ENCODE data around the gene PKP3.

Gene PKP3

DNA sequence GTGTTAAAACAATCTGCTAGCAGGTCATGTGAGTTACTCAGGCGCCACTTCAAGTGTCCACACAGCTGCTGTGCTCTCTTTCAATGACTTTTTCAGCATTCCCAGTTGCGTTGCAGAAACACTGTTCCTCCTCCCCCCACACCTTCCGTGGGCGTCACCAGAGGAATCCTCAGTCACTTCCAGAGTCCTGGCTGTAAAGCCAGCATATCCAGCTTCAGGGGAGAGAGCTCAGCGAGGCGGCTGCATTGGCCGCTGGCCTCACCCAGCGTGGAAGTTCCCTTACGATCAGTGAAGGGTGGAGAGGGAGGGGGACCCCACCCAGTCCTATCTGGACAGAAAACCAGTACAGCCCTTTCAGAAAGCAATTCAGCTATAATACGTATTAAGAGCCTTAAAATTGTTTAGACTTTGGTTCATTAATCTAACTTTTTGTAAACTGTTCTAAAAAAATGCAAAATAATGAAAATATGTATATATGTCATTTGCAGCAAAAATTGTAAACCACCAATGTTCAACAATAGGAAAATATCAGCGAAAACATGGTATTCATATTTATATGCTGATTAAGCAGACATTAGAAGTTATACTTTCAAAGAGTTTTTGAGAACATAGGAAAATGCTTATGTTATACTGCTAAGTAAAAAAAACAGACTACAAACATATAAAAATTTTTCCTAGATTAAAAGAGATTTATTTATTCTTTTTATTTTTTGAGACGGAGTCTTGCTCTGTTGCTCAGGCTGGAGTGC is 50.6 kb downstream of the PKP3 start:
- DNase-seq (ENCODE audit: low spot score), result no peak

DNA sequence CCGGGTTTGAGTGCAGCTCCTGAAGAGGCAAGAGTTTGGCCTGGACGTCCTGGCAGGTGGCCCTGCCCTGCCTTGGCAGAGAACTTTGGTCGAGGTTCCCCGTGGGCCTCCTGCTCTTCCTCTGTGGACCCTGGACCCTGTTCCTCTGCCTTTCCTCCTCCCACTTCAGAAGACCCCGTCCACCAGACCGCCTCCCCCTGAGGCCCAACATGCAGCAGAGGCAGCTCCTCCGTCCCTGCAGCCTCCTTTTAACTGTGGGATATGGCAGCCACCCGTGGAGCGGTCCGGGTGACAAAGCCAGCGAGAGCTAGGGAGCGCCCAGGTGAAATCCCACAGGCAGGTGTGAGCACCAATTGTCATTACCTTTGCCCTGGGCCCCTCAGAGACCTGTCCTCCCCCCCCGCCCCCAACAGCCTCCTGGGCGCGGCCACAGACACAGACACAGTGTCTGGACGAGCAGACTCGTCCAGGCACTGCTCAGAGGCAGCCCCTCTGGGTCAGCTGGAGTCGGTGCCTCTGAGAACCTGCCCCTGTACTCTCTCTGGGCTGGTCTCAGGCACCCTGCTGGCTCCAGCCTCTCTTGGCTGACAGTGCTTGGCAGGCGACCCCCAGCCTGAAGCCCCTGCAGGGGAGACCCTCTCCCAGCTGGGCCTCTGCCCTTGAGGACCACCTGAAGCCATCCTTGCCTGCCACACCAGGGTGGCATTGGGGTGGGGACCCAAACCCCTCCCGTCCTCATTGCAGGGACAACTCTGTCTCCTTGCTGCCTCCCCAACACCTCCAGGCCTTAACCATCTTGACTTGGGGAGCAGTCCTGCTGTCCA is 52.0 kb downstream of the PKP3 start:
- DNase-seq (ENCODE audit: low spot score), result no peak

DNA sequence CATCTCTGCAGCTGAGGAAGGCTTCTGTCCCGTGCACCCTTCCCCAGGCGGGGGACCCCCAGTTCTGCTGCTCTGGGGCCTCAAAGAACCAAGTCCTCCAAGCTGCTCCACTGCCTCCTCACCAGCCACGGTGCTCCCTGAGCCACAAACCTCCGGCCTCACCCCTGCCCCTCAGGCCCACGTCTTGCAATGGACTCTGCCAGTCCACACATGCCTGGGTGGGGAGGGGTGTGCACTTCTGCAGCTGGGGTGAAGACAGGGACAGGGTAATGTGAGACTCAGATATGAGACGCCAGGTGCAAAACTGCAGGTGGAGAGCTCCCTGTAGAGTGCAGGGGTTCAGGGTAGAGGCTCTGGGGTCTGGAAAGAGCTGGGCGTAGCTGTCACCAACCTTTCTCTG is 52.9 kb downstream of the PKP3 start:
- DNase-seq (ENCODE audit: low spot score), result no peak

DNA sequence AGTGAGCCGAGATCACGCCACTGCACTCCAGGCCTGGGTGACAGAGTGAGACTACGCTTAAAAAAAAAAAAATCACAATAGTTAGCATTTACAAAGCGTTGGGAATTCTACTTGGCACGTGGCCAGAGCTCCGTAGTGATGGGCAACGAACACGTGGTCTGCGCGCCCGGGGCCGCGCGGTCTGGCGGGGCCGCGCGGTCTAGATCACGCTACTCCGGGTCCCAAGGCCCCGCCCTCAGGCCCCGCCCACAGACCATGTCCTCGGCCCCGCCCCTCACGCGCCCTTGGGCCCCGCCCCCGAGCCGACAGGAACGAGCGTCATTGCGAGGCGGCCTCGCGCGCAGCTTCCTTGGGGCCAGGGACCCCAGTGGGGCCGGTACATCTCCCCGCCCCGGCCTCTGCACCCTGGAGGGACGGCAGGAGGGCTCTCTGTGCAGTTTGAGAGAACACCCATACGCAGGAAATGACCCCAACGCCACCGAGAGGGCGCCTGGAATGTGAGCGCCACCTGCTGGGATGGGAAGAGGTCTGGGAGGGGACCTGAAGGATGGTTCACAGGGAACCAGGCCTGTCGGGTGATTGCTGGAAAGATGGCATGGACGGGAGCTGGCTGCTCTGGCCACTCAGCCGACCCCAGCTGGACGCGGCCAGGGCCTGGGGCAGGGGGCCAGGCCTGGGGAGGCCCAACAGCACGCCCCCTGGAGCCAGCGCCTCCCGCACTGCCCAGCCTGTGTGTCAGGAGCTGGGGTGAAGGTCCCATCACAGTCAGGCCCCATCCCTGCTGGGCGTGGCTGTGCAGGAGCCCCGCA is 54.1 kb downstream of the PKP3 start:
- peak; percentile 90 for DNase-seq (ENCODE audit: low spot score)

DNA sequence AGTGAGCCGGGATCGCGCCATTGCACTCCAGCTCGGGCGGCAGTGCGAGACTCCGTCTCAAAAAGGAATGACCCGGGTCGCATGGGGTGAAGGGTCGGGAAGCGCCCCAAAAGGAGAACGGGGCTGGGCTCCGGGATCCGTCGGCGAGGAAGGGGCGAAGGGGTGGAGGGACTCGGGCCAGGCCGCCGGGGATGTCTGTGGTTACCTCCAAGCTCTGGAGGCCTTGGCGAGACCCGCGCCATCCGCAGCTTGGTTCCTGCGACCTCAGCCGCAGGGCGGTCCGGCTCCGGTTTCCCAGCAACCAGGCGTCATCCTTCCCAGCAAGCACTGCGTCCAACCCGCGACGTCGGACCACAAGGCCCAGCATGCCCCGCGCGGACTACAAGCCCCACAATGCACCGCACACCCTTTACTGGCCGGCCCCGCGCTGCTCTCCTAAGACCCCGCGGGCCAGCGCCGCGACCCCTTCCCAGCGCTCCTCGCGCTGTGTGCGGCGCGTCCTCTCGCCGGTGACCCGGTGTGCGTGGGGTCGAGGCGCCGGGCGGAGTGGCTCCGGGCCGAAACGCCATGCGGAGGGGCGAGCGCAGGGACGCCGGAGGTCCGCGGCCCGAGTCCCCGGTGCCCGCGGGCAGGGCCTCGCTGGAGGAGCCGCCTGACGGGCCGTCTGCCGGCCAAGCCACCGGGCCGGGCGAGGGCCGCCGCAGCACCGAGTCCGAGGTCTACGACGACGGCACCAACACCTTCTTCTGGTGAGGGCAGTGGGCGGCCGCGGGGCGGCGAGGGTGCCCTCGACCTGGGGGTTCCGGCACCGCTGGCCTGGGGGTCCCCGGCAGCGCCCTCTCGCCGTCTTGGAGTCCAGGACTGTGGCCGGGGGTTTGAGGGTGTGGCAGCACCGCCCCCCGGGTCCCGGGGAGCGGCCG is 56.1 kb downstream of the PKP3 start, which contains the start of gene PTDSS2:
PTDSS2 (plus strand) TSS at position 391 of the 920 bp plus-strand sequence; CDS start at position 568, 177 bp downstream.
- peak; percentile 93 for DNase-seq (ENCODE audit: low spot score)

DNA sequence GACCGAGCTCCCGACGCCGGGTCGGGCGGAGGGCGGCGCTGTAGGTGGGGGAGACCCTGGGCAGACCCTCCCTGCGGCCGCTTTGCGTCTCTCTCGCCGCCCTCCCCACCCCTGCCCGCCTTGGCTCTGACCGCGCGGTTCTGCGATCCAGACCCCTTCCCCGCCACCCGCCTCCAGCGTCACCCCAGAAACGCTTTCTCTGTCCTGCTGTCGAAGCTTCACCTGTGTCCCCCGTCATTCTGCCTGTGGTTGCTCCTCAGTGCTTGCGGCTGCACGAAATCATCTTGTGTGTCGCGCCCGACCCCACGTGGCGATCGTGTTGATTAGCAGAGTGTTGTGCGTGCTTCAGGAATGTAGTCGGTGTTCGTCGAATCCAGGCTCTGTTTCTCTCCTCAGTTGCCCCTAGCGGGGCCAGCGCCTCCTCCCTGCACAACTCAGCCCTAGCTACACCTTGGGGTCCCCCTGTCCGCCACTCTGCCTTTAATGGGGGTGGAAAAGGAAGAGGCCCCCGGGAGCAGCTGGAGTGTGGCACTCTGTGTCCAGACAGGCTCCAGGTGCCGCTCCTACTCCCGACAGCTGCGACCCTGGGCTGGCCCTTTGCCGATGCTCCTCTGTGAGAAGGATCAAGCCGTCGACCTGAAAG is 56.9 kb downstream of the PKP3 start:
- peak; percentile 83 for DNase-seq (ENCODE audit: low spot score)

DNA sequence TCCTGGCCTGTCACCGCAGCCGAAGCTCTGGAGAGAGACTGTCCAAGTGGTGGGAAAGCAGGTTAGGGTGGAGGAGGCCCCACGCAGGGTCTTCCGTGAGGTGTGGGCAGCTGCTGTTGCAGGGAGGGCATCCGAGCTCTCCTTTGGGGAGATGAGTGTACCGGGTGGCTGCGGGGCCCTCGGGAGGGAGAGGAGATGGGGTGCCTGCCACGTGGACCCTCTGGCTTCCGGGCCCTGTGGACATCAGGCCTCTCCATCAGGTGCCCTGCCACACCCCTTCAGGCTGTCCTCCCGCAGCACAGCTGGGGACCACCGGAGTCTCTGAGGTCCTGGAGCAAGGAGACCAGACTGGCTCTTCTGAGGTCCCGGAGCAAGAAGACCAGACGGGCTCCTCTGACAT is 57.7 kb downstream of the PKP3 start:
- DNase-seq (ENCODE audit: low spot score), result no peak

DNA sequence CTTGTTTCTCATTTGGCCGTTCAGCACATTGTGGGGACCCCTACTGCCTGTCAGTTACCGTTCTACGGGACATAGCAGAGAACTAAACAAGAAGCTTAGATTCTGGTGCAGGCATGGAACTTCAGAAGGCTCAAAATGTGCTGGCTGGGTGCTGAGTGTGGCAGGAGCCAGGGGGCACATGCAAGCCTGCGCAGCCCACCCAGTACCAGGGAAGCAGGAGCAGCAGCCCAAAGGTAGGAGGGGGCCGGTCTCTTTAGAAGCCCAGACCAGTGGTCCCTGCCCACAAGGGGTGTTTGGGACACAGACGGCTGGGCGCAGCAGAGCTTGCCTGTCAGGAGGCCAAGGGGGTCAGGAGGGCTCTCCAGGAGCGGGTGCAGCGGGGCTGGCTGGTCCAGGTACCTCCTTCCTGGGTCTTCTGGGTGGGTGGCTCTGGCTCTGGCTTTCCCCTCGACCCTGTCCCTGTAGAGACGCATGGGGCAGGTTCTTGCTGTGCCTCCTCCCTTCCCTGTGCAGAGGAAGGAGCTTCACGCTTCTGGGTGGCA is 58.3 kb downstream of the PKP3 start:
- no peak for DNase-seq (ENCODE audit: low spot score)

DNA sequence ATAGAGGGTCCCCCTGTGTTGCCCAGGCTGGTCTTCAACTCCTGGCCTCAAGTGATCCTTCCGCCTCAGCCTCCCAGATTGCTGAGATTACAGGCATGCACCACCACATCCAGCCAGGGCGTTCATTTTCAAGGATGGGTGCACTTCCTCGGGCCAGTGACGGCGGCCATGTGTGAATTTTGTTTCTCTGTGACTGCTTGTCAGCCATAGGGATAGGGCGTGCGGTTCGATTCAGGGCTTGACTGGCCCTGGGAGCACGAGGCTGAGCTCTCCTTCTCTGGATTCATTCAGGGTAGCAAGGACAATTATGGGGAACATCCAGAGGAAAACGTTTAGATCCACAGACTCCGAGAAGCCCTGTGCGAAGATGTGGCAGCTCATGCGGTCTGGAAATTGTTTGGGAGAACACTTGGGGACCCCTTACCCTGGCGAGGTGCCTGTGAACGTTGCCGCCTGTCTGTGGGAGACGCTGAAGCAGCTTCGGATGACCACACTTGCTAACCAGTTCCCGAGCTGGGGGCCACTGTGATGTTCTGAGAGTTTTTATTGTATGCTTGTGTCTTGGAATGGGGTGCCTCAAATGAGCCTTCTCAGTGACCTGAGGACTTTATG is 59.0 kb downstream of the PKP3 start:
- no peak for DNase-seq (ENCODE audit: low spot score)

DNA sequence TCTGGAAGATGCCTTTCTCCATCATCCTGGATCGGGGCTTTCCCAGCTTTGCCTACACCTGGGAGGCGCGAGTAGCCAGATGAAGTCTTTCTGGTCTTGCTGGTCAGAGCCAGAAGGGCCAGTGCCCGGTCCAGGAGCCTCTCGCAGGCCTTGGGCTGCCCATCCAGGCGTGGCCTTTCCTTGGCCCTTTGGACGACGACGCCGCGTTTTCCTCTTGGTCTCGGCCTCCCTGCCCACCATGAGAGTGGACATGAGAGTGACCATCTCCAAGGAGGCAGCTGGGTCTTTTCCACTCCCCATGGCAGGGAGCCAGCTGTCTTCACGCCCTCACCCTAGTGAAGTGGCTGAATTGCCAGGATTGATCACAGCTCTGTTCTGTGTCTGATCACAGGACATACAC is 59.6 kb downstream of the PKP3 start:
- no peak for DNase-seq (ENCODE audit: low spot score)

DNA sequence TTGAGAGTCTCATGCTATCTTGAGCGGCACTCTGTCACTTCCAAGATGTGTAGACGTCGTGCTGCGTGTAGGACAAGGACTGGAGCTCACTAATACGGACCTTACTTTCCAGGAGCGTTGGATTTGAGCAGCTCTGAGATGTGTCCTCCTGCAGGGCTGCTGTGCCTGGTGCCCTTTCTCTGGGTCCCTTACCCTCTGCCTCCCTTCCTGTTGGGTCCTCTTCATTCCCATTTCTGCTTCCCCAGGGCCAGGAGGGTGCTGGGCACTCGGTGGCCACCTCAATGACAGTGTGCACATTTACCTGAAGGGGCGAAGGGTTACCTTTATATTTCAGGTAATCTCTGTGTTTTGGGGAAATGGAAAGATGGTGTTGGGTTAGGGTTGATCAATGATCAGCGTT is 60.0 kb downstream of the PKP3 start:
- no peak for DNase-seq (ENCODE audit: low spot score)

All from CD4-positive, alpha-beta T cell treated with Interleukin-6 at 100 ng/mL for 8 hours (primary cell).